Ectodermal cell (in vitro differentiated cells): ENCODE data around the gene OBP2A. TPM values are rescaled to one million over a fixed set of nuclear protein-coding genes. Genes with fewer than 3 reads are reported as not detected.
"Not testable (repeated sequence)": the region's sequence is repeated elsewhere in the genome, so short reads cannot be mapped to it uniquely, and the experiment has no call there.

Source experiments
- H3K27ac ChIP-seq: 2 replicates; pipeline ENCODE4 v1.7.0; 2013; ENCODE audit warnings: mild to moderate bottlenecking, low read depth, low read length; ENCODE audit not compliant: insufficient read depth, poor library complexity, severe bottlenecking
- H3K27me3 ChIP-seq: 2 replicates; pipeline ENCODE4 v1.7.0; 2013; ENCODE audit warnings: mild to moderate bottlenecking, low read length; ENCODE audit not compliant: insufficient read depth, control insufficient read depth, poor library complexity, severe bottlenecking
- H3K36me3 ChIP-seq: one replicate; pipeline ENCODE4 v1.7.0; 2013; ENCODE audit warnings: low read length; ENCODE audit not compliant: control insufficient read depth, insufficient read depth
- H3K4me1 ChIP-seq: one replicate; pipeline ENCODE4 v1.7.0; 2013; ENCODE audit warnings: low read length; ENCODE audit not compliant: control insufficient read depth, insufficient read depth
- H3K4me3 ChIP-seq: 2 replicates; pipeline ENCODE4 v1.7.0; 2013; ENCODE audit warnings: low read depth, low read length, control low read depth; ENCODE audit not compliant: insufficient read depth
- H3K9me3 ChIP-seq: 2 replicates; pipeline ENCODE4 v1.7.0; 2013; ENCODE audit warnings: mild to moderate bottlenecking, low read length, moderate library complexity; ENCODE audit not compliant: control insufficient read depth
- WGBS, 2 experiments: methylation state at CpG; one replicate each; pipeline ENCODE4 v1.1.7; 2013; ENCODE audit warnings: missing lambda C conversion rate in 2 of 2; 5-methylcytosine and 5-hydroxymethylcytosine counted together
- polyA plus RNA-seq, 4 experiments: library from polyadenylated mRNA; stranded (reverse); fragments of 50-300 nt; gene quantifications; one replicate each; pipeline ENCODE4 v1.2.3, GENCODE V29; 2013

The OBP2A gene
- not detected for polyA plus RNA-seq (2013, experiment 1 of 4)
- not detected for polyA plus RNA-seq (2013, experiment 2 of 4)
- polyA plus RNA-seq (2013, experiment 3 of 4): not detected
- polyA plus RNA-seq (2013, experiment 4 of 4): not detected

- H3K36me3 ChIP-seq, H3K27me3 ChIP-seq, H3K4me3 ChIP-seq, H3K27ac ChIP-seq, H3K9me3 ChIP-seq, H3K4me1 ChIP-seq: not testable (repeated sequence)
- 85% methylated on average over 12 of the region's 19 CpGs for WGBS, 2 experiments
These were observed at the start of gene OBP2A for GRCh38 chr9:135545646-135546176. Gene OBP2A (plus strand): TSS chr9:135546126. CDS start chr9:135546181, 55 bp downstream.

DNA sequence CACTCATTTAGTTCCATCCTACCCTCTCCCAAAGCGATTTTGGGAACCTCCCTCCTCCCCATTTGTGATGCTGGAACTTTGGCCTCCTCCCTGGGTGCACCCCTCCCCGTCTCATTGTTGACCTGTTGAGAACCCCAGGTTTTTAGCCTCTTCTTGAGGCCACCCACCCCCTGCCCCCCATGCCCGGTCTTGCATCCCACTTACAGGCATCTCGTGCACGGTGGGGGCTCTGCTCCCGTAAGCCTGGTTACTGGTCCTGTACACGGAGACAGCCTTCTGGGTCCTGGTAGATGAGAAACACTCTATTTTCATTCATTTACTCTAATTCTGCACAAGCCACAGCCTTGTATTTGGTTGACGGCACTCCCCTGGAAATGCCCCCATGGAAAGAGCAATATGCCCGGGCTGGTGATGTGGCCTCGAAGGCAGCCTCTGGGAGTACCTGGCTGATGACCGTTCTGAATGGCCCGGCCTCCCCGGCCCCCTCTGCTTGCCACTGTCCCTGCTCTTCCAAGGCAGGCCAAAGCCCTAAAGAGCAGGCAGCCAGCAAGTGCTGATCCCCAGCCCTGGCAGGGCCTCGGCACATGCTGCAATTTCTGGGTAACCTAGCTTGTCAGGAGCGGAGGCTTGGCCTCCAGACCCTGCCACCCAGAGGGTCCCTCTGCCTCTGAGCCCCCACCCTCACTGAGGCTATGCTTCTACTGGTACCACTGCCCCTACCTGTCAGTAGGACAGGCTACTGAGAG is 47.4 kb upstream of the OBP2A start:
- H3K36me3 ChIP-seq: peaks cover 7% of the 10 kb centered on the region
- H3K27ac ChIP-seq: no peak overlapping the region
- H3K9me3 ChIP-seq: no peaks in the 10 kb centered on the region
- H3K4me1 ChIP-seq: peaks cover 9% of the 10 kb centered on the region
- H3K27me3 ChIP-seq: peaks cover 4% of the 10 kb centered on the region
- H3K4me3 ChIP-seq: no peak overlapping the region
- 91% methylated on average over 15 of the region's 15 CpGs for WGBS, 2 experiments

DNA sequence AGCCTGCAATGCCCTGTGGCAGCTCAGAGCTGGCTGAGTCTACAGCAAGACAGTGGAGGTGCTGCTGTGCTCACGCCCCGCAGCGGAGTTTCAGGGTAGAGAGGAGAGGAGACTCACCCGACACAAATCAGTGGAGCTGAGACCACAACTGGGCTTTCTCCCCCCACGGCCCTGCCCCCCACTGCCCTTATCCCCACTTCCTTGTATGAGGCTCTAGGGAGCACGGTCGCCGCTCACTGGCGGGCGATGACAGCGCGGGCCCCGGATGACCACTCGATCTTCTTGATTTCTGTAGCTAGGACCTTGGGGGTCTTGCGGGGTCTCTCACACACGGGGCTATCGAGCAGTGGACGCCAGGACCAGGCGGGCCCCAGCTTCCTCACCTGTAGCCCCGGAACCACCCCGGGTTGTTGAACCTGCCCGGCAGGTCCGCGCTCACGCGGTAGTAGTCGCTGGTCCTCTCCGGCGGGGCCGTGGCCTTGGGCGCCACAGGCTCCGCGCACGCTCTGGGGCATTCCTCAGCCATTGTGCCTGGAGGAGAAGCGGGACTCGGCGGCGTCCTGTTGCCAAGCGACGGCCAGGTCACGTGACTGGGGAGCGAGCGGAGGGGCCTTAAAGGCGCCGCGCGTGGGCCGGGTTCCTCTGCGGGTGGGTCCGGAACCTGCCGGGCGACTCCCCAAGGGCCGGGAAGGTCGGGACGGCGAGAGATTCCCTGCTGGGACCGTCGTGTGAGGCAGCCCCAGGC is 46.4 kb upstream of the OBP2A start:
- H3K36me3 ChIP-seq: peaks cover 14% of the 10 kb centered on the region
- no peaks in the 10 kb centered on the region for H3K9me3 ChIP-seq
- WGBS, 2 experiments: 1% methylated on average over 58 of the region's 58 CpGs
- H3K27ac ChIP-seq: no peak overlapping the region
- H3K4me1 ChIP-seq: peaks cover 9% of the 10 kb centered on the region
- peak overlapping the region; percentile 83 for H3K4me3 ChIP-seq
- H3K27me3 ChIP-seq: peaks cover 4% of the 10 kb centered on the region

DNA sequence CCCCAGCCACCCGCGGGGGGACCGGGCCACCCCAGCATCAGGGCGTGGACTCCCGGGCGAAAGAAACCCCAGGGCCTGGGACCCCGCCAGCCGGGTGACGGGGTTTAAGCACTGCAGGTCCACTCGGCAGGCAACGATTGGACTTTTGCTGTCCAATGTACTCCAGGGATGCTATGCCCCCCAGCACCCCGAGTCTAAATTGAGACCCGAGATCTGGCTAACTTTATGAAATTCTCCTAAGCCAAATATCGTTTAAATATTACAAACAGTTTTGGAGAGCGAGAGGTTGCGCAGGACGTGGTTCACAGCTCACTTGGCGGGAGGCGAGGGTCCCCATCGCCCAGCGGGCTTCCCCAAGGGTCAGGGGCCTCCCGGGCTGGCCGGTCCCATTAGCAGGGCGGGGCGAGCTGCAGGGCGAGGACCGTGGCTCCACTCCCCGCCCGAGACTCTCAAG is 45.8 kb upstream of the OBP2A start:
- Histone ChIP-seq H3K27ac (no peak overlapping the region), H3K4me1 (peaks cover 9% of the 10 kb centered on the region), H3K4me3 (peak overlapping the region; percentile 83), H3K36me3 (peaks cover 14% of the 10 kb centered on the region), H3K9me3 (no peaks in the 10 kb centered on the region), H3K27me3 (peaks cover 4% of the 10 kb centered on the region)
- 1 to 2% methylated on average over 29 of the region's 29 CpGs for WGBS, 2 experiments

DNA sequence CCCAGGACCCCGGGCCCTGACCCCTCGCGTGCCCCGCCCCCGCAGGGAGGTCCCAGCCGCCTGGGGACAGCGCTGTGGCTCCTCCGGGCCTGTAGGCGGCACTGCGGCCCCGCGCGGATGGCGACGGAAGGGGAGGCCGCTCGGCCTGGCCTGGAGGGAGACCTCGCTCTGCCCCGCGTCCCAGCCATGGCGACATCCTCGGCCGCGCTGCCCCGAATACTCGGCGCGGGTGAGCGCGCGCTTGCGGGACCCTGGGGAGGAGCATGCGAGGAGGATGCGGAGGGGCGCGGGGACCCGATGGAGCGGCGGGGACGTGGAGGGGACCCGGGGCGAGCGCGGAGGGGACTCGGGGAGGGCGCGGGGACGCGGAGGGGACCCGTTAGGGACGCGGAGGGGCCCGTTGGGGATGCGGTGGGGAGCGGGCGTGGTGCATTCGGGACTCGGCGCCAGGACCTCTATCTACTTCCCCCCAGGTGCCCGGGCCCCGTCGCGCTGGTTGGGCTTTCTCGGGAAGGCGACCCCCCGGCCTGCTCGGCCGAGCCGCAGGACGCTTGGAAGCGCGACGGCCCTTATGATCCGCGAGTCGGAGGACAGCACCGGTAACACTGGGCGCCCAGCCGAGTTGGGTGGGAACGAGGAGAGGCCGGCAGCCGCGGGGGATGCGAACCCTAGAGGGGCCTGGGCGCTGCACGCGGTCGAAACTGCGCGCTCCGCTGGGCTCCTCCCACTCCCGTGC is 45.2 kb upstream of the OBP2A start, which contains the start of gene MRPS2:
Gene MRPS2, plus strand, starts transcription at position 158 of the 736 bp plus-strand sequence. Its CDS starts 29 bp downstream, at position 187.
- H3K4me3 ChIP-seq: peak within 1 kb of the TSS; percentile 83
- H3K27me3 ChIP-seq: peaks cover 4% of the 10 kb centered on the region
- H3K9me3 ChIP-seq: no peaks in the 10 kb centered on the region
- 0 to 1% methylated on average over 92 of the region's 92 CpGs for WGBS, 2 experiments
- H3K4me1 ChIP-seq: peaks cover 9% of the 10 kb centered on the region
- H3K27ac ChIP-seq: no peak within 1 kb of the TSS
- peaks cover 14% of the 10 kb centered on the region for H3K36me3 ChIP-seq

GRCh38 chr9:135501261-135502167 is 44.4 kb upstream of the OBP2A start:
- WGBS, 2 experiments: 48% methylated on average over 38 of the region's 38 CpGs

DNA sequence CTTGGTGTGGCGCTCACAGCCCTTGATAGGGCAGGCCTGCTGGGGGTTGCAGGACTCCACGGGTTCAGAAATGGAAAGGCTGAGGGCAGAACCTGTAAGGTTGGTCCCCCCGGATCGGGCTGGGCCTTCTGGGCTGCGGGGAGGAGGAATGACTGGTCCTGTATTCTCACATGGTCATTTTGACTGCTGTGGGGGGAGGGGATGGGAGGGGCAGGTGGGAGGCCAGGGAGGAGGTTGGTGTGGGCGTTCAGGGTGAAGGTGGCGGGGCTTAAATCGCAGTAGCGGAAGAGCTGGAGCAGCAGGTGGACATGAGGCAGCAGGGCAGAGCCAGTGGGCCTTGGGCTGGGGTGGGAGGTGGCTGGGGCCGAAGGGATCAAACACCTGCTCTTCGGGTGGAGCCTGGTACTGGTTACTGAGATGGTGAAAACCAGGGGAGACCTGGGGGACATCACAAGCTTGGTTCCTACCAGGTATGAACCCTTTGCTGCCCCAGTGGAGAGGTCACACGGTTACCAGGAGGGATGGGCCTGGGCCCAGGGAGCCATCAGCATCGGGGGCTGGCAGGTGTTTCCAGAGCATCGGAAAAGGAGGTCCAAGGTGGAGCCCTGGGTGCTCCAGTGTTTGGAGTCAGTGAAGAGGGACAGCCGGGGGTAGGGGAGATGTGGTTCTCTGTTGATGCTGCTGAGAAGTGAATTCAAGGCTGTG is 43.6 kb upstream of the OBP2A start:
- 96 to 97% methylated on average over 15 of the region's 15 CpGs for WGBS, 2 experiments
- Histone ChIP-seq H3K27me3 (peaks cover 4% of the 10 kb centered on the region), H3K4me1 (peaks cover 18% of the 10 kb centered on the region), H3K9me3 (no peaks in the 10 kb centered on the region), H3K4me3 (no peak overlapping the region), H3K36me3 (peaks cover 14% of the 10 kb centered on the region), H3K27ac (no peak overlapping the region)

More at GRCh38 chr9:135501261-135502167, 44.4 kb upstream of the OBP2A start:
- Histone ChIP-seq H3K4me3 (peak overlapping the region; percentile 83), H3K9me3 (no peaks in the 10 kb centered on the region), H3K27ac (no peak overlapping the region), H3K36me3 (peaks cover 14% of the 10 kb centered on the region), H3K4me1 (peaks cover 15% of the 10 kb centered on the region), H3K27me3 (peaks cover 4% of the 10 kb centered on the region)

DNA sequence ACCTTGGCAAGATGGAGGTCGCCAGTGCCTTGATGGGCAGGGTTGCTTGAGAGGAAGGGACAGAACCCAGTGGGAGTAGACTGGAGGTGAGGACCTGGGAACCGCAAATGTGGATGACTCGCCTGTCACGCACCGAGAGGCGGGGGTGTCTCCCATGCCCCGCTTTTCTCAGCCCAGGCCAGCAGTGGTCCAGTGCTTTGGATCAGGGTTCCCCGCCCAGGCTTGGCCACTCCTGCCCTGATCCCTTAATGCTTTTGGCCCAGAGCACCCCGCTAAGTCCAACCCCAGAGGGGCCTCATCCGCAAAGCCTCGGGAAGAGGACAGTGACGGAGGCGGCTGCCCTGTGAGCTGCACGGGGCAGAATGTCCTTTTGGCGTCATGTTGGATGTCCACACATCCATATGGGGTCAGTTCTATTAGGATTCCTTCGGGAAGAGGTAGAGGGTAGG is 43.0 kb upstream of the OBP2A start:
- H3K27ac ChIP-seq: no peak overlapping the region
- H3K27me3 ChIP-seq: peaks cover 4% of the 10 kb centered on the region
- H3K4me1 ChIP-seq: peaks cover 18% of the 10 kb centered on the region
- peaks cover 14% of the 10 kb centered on the region for H3K36me3 ChIP-seq
- WGBS, 2 experiments: 96% methylated on average over 16 of the region's 16 CpGs
- H3K9me3 ChIP-seq: no peaks in the 10 kb centered on the region
- H3K4me3 ChIP-seq: no peak overlapping the region
